Keratinocyte (primary cell): Measurements from ENCODE around the gene TMEM129.

Experiments used
- EZH2 ChIP-seq: IDR thresholded peaks from one replicate; pipeline ENCODE4 v1.6.1; 2012; ENCODE audit warnings: inconsistent platforms, mild to moderate bottlenecking, low read length, moderate library complexity
- TF ChIP-seq, protein P1 (sequence below), 3 experiments: IDR thresholded peaks in 1 of 3; conservative IDR thresholded peaks in 1 of 3; optimal IDR thresholded peaks in 1 of 3; 2 replicates in 2 of 3; 3 replicates in 1 of 3; pipeline versions ENCODE3 to v1.5.1; 2011; ENCODE audit warnings: low read length in 3 of 3, mild to moderate bottlenecking in 3 of 3, moderate library complexity in 2 of 3, control low read depth in 1 of 3, inconsistent platforms in 1 of 3; ENCODE audit not compliant: insufficient read depth in 2 of 3; ENCODE audit errors: extremely low read depth in 1 of 3

DNA sequence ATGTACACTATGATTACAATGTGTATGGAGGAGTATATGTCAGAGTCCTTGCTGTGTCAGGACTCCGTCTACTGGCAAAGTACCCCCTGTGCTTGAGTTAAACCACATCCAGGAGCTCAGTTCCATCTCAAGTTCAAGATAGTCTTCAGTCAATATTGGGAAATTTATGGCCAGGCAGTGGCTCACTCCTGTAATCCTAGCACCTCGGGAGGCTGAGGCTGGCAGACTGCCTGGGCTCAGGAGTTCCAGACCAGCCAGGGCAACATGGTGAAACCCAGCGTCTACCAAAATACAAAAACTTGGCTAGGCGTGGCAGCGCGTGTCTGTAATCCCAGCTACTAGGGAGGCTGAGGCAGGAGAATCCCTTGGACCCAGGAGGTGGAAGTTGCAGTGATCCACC is 14.8 kb downstream of the TMEM129 start:
- TF ChIP-seq EZH2, result no peak
- TF ChIP-seq, protein P1, sequence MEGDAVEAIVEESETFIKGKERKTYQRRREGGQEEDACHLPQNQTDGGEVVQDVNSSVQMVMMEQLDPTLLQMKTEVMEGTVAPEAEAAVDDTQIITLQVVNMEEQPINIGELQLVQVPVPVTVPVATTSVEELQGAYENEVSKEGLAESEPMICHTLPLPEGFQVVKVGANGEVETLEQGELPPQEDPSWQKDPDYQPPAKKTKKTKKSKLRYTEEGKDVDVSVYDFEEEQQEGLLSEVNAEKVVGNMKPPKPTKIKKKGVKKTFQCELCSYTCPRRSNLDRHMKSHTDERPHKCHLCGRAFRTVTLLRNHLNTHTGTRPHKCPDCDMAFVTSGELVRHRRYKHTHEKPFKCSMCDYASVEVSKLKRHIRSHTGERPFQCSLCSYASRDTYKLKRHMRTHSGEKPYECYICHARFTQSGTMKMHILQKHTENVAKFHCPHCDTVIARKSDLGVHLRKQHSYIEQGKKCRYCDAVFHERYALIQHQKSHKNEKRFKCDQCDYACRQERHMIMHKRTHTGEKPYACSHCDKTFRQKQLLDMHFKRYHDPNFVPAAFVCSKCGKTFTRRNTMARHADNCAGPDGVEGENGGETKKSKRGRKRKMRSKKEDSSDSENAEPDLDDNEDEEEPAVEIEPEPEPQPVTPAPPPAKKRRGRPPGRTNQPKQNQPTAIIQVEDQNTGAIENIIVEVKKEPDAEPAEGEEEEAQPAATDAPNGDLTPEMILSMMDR (optimal IDR thresholded peaks at IDR 0.05 in 1 of 3, IDR thresholded peaks at IDR 0.05 in 1 of 3, conservative IDR thresholded peaks at IDR 0.05 in 1 of 3; ENCODE audit: extremely low read depth in 1 of 3, insufficient read depth in 2 of 3, low read length in 3 of 3), result no peak
